CD14-positive monocyte (primary cell): ENCODE data around the gene LRRK1. TPM values are rescaled to one million over a fixed set of nuclear protein-coding genes. Genes with fewer than 3 reads are reported as not detected.

Experiments used
- DNase-seq, 3 donors: peaks; one replicate each; pipeline ENCODE4 v3.0.0-alpha.2; 2011 to 2022
- H2AFZ ChIP-seq: 2 replicates; pipeline ENCODE4 v1.6.0; 2012; ENCODE audit warnings: mild to moderate bottlenecking, low read depth, low read length, inconsistent platforms; ENCODE audit not compliant: insufficient read depth, poor library complexity, severe bottlenecking
- H3K27ac ChIP-seq, 2 donors: 1 replicate in 1 of 2; 2 replicates in 1 of 2; pipeline ENCODE4 v1.5.1; 2012 to 2013; ENCODE audit warnings: low read length in 2 of 2, control low read depth in 1 of 2, inconsistent platforms in 1 of 2, low read depth in 1 of 2, mild to moderate bottlenecking in 1 of 2
- H3K27me3 ChIP-seq, 2 donors: one replicate each; pipeline versions ENCODE4 v1.6.0 to v1.6.1; 2011 to 2013; ENCODE audit warnings: low read length in 2 of 2; ENCODE audit not compliant: control insufficient read depth in 2 of 2, insufficient read depth in 2 of 2
- H3K36me3 ChIP-seq, 2 donors: replicated peaks in 1 of 2; 1 replicate in 1 of 2; 2 replicates in 1 of 2; pipeline versions ENCODE4 v1.5.1 to v1.6.1; 2012 to 2013; ENCODE audit warnings: low read length in 2 of 2, control low read depth in 1 of 2, inconsistent platforms in 1 of 2, mild to moderate bottlenecking in 1 of 2; ENCODE audit not compliant: insufficient read depth in 2 of 2, control insufficient read depth in 1 of 2
- H3K4me1 ChIP-seq, 2 donors: 1 replicate in 1 of 2; 2 replicates in 1 of 2; pipeline versions ENCODE4 v1.5.1 to v1.6.1; 2012 to 2013; ENCODE audit warnings: low read length in 2 of 2, control low read depth in 1 of 2, inconsistent platforms in 1 of 2, mild to moderate bottlenecking in 1 of 2, moderate library complexity in 1 of 2; ENCODE audit not compliant: insufficient read depth in 2 of 2, control insufficient read depth in 1 of 2
- H3K4me2 ChIP-seq: replicated peaks from 2 replicates; pipeline ENCODE3; 2012; ENCODE audit warnings: low read length, moderate library complexity, mild to moderate bottlenecking; ENCODE audit not compliant: poor library complexity, severe bottlenecking; ENCODE audit errors: extremely low read depth
- H3K4me3 ChIP-seq, 3 experiments: fragments of 200-600 bp in 1 of 3; sonication (generic) in 1 of 3; replicated peaks in 1 of 3; 1 replicate in 2 of 3; 2 replicates in 1 of 3; pipeline ENCODE4 v1.5.1; 2011 to 2013; ENCODE audit warnings: low read length in 3 of 3, mild to moderate bottlenecking in 3 of 3, control low read depth in 2 of 3, low read depth in 2 of 3, inconsistent platforms in 1 of 3, moderate library complexity in 1 of 3
- H3K79me2 ChIP-seq: 2 replicates; pipeline ENCODE4 v1.6.0; 2012; ENCODE audit warnings: mild to moderate bottlenecking, control low read depth, inconsistent platforms, low read length, moderate library complexity; ENCODE audit not compliant: insufficient read depth
- H3K9ac ChIP-seq: 2 replicates; pipeline ENCODE4 v1.6.0; 2017; ENCODE audit warnings: low read length, mild to moderate bottlenecking; ENCODE audit not compliant: insufficient read depth, poor library complexity, severe bottlenecking
- H3K9me3 ChIP-seq, 2 donors: replicated peaks in 1 of 2; 1 replicate in 1 of 2; 2 replicates in 1 of 2; pipeline versions ENCODE4 v1.5.1 to v1.6.1; 2012 to 2013; ENCODE audit warnings: low read length in 2 of 2, control low read depth in 1 of 2; ENCODE audit not compliant: control insufficient read depth in 1 of 2, insufficient read depth in 1 of 2
- H4K20me1 ChIP-seq: 2 replicates; pipeline ENCODE4 v1.6.0; 2012; ENCODE audit warnings: mild to moderate bottlenecking, low read length, control low read depth, moderate library complexity; ENCODE audit not compliant: insufficient read depth
- H3K27ac Mint-ChIP-seq, 7 donors: one replicate each; pipeline ENCODE4 v1.8.0; 2020; ENCODE audit warnings: mild to moderate bottlenecking in 7 of 7, mixed read lengths in 7 of 7, moderate library complexity in 6 of 7, inconsistent platforms in 2 of 7
- H3K27me3 Mint-ChIP-seq, 3 donors: one replicate each; pipeline ENCODE4 v1.8.0; 2021 to 2022; ENCODE audit warnings: low read depth in 3 of 3, mild to moderate bottlenecking in 3 of 3, mixed read lengths in 3 of 3, moderate library complexity in 3 of 3, inconsistent platforms in 1 of 3
- H3K36me3 Mint-ChIP-seq, 2 donors: one replicate each; pipeline ENCODE4 v1.8.0; 2020; ENCODE audit warnings: mixed read lengths in 2 of 2, inconsistent platforms in 1 of 2, mild to moderate bottlenecking in 1 of 2
- H3K4me1 Mint-ChIP-seq: one replicate; pipeline ENCODE4 v1.8.0; 2020; ENCODE audit warnings: mild to moderate bottlenecking, mixed read lengths
- H3K4me3 Mint-ChIP-seq, 2 donors: one replicate each; pipeline ENCODE4 v1.8.0; 2020; ENCODE audit warnings: mild to moderate bottlenecking in 2 of 2, mixed read lengths in 2 of 2, moderate library complexity in 1 of 2
- H3K9me3 Mint-ChIP-seq, 7 donors: one replicate each; pipeline ENCODE4 v1.8.0; 2020 to 2022; ENCODE audit warnings: mixed read lengths in 7 of 7, mild to moderate bottlenecking in 6 of 7, moderate library complexity in 6 of 7, inconsistent platforms in 2 of 7
- WGBS: methylation state at CpG from one replicate; pipeline ENCODE4 v1.1.5; 2013; ENCODE audit warnings: missing lambda C conversion rate; ENCODE audit not compliant: insufficient coverage; 5-methylcytosine and 5-hydroxymethylcytosine counted together
- intact Hi-C, 2 donors: fragments of 100-400 bp; cut with micrococcal nuclease; formaldehyde crosslinking; loops; one replicate each; pipeline versions ENCODE4 v1.15.0 to v1.15.1; 2023
- polyA plus RNA-seq, 3 donors: library from polyadenylated mRNA; depleted of rRNA in 1 of 3; unstranded in 2 of 3; stranded (reverse) in 1 of 3; fragments of 300-500 nt in 2 of 3; fragments of >200 nt in 1 of 3; fragmentation: Illumina TruSeq in 2 of 3; gene quantifications; 1 replicate in 2 of 3; 2 replicates in 1 of 3; pipeline ENCODE4 v1.2.3, GENCODE V29; 2012 to 2021
- TF ChIP-seq, protein P1 (sequence below): fragments of 200-600 bp; IDR thresholded peaks from one replicate; pipeline ENCODE4 v1.8.0; 2022; ENCODE audit warnings: antibody characterized with exemption, mild to moderate bottlenecking

The LRRK1 gene
- polyA plus RNA-seq, 3 donors, result 1.7 to 18.9 (median 5.4) TPM

GRCh38 chr15:101113114-101114005, 194.2 kb downstream of the LRRK1 start:
- Mint-ChIP-seq H3K9me3 (peaks cover 0 to 4% (median 0%) of the 10 kb centered on the region in 7 donors), H3K4me3 (no peak overlapping the region), H3K27me3 (peaks cover 11 to 24% (median 19%) of the 10 kb centered on the region in 3 donors), H3K27ac (no peak overlapping the region), H3K36me3 (peaks cover 0 to 1% of the 10 kb centered on the region in 2 donors), H3K4me1 (peaks cover 20% of the 10 kb centered on the region)
- no peak overlapping the region for H2AFZ ChIP-seq
- intact Hi-C loops, result no loop called here
- no peaks in the 10 kb centered on the region for H3K79me2 ChIP-seq
- no peak overlapping the region for H3K9ac ChIP-seq
- H3K27ac ChIP-seq, result no peak overlapping the region
- no peaks in the 10 kb centered on the region for H3K9me3 ChIP-seq
- WGBS, result 88% methylated on average over 15 of the region's 19 CpGs
- H3K36me3 ChIP-seq, result no peaks in the 10 kb centered on the region
- peaks cover 0 to 7% of the 10 kb centered on the region in 2 donors for H3K27me3 ChIP-seq
- TF ChIP-seq, protein P1, sequence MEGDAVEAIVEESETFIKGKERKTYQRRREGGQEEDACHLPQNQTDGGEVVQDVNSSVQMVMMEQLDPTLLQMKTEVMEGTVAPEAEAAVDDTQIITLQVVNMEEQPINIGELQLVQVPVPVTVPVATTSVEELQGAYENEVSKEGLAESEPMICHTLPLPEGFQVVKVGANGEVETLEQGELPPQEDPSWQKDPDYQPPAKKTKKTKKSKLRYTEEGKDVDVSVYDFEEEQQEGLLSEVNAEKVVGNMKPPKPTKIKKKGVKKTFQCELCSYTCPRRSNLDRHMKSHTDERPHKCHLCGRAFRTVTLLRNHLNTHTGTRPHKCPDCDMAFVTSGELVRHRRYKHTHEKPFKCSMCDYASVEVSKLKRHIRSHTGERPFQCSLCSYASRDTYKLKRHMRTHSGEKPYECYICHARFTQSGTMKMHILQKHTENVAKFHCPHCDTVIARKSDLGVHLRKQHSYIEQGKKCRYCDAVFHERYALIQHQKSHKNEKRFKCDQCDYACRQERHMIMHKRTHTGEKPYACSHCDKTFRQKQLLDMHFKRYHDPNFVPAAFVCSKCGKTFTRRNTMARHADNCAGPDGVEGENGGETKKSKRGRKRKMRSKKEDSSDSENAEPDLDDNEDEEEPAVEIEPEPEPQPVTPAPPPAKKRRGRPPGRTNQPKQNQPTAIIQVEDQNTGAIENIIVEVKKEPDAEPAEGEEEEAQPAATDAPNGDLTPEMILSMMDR, result no peak
- no peak overlapping the region for H3K4me2 ChIP-seq
- no peaks in the 10 kb centered on the region for H4K20me1 ChIP-seq
- H3K4me1 ChIP-seq, result peaks cover 13% of the 10 kb centered on the region in 2 donors
- no peak overlapping the region for H3K4me3 ChIP-seq
- DNase-seq, result no peak

- intact Hi-C loops, result no loop called here
- Mint-ChIP-seq H3K4me1 (peaks cover 20% of the 10 kb centered on the region), H3K36me3 (peaks cover 0 to 1% of the 10 kb centered on the region in 2 donors), H3K27ac (no peak overlapping the region), H3K9me3 (peaks cover 0 to 2% (median 0%) of the 10 kb centered on the region in 7 donors), H3K4me3 (no peak overlapping the region), H3K27me3 (peaks cover 14 to 24% (median 19%) of the 10 kb centered on the region in 3 donors)
- H3K9me3 ChIP-seq, result no peaks in the 10 kb centered on the region
- H2AFZ ChIP-seq, result no peak overlapping the region
- H3K9ac ChIP-seq, result no peak overlapping the region
- H3K4me1 ChIP-seq, result peaks cover 13% of the 10 kb centered on the region in 2 donors
- 67% methylated on average over 7 of the region's 10 CpGs for WGBS
- H3K4me2 ChIP-seq, result no peak overlapping the region
- peaks cover 0 to 7% of the 10 kb centered on the region in 2 donors for H3K27me3 ChIP-seq
- no peaks in the 10 kb centered on the region for H3K79me2 ChIP-seq
- H3K4me3 ChIP-seq, result no peak overlapping the region
- no peak overlapping the region for H3K27ac ChIP-seq
- no peaks in the 10 kb centered on the region for H4K20me1 ChIP-seq
- TF ChIP-seq, protein P1, result no peak
- DNase-seq, result no peak
- H3K36me3 ChIP-seq, result no peaks in the 10 kb centered on the region
Observed at GRCh38 chr15:101114166-101114565, 195.0 kb downstream of the LRRK1 start.
